Stimulated activated CD8-positive, alpha-beta memory T cell treated with anti-CD3 and anti-CD28 coated beads, Interleukin-12 subunit alpha, Interleukin-12 subunit beta, amount 100 ng/mL, for 4 hours (primary cell): ENCODE measurements around the gene SEBOX.

Experiments used
- DNase-seq: peaks from one replicate; pipeline ENCODE4 v3.0.0-alpha.2; 2020; ENCODE audit warnings: low read depth

Gene SEBOX

GRCh38 chr17:28318759-28319597 lies 46.0 kb downstream of the SEBOX start, which contains the start of gene TMEM97:
TSS of gene TMEM97 (plus strand) at chr17:28319200. CDS start at chr17:28319240, 40 bp downstream.
- peak; percentile 89 for DNase-seq

GRCh38 chr17:28317966-28318758 lies 46.8 kb downstream of the SEBOX start:
- DNase-seq, result no peak

- no peak for DNase-seq
These were observed 47.7 kb downstream of the SEBOX start for GRCh38 chr17:28317099-28317965.

GRCh38 chr17:28315846-28316705 lies 48.9 kb downstream of the SEBOX start:
- DNase-seq, result no peak

GRCh38 chr17:28313841-28314240 lies 51.2 kb downstream of the SEBOX start:
- DNase-seq, result no peak
